SK-N-DZ (cell line): ENCODE data around the gene KXD1.
A peak's percentile ranks its signal among the peaks of the same experiment; 100 is the strongest.
"Not testable (repeated sequence)": the region's sequence is repeated elsewhere in the genome, so short reads cannot be mapped to it uniquely, and the experiment has no call there.

Experiments
- DNase-seq: peaks from one replicate; pipeline ENCODE4 v3.0.0-alpha.2; 2015; ENCODE audit warnings: low spot score

Gene KXD1

GRCh38 chr19:18536475-18536874 is 21.2 kb upstream of the KXD1 start:
- no peak for DNase-seq

- no peak for DNase-seq
These were observed 20.2 kb upstream of the KXD1 start for GRCh38 chr19:18537431-18537830.

GRCh38 chr19:18538115-18538514 is 19.6 kb upstream of the KXD1 start:
- DNase-seq, result no peak

GRCh38 chr19:18539372-18539771 is 18.3 kb upstream of the KXD1 start:
- DNase-seq, result no peak

- not testable (repeated sequence) for DNase-seq
These were observed 17.5 kb upstream of the KXD1 start for GRCh38 chr19:18540200-18540599.

GRCh38 chr19:18541258-18541991 is 16.2 kb upstream of the KXD1 start:
- DNase-seq, result no peak

- DNase-seq, result no peak
These were observed 15.4 kb upstream of the KXD1 start for GRCh38 chr19:18541992-18542940.

GRCh38 chr19:18542941-18543813 is 14.5 kb upstream of the KXD1 start, which contains the start of gene FKBP8:
TSS of gene FKBP8 (minus strand) at chr19:18543573. CDS start at chr19:18541970, 1,603 bp downstream.
- DNase-seq, result peak; percentile 83

- no peak for DNase-seq
These were observed 13.7 kb upstream of the KXD1 start for GRCh38 chr19:18543814-18544475.

GRCh38 chr19:18551631-18552030 is 6.0 kb upstream of the KXD1 start:
- DNase-seq, result no peak

- DNase-seq, result no peak
These were observed 509 bp downstream of the KXD1 start for GRCh38 chr19:18558202-18558555.

- DNase-seq, result no peak
These were observed 934 bp downstream of the KXD1 start for GRCh38 chr19:18558604-18559003.

- DNase-seq, result no peak
These were observed 2.0 kb downstream of the KXD1 start for GRCh38 chr19:18559685-18560084.

- DNase-seq, result no peak
These were observed 4.4 kb downstream of the KXD1 start for GRCh38 chr19:18562086-18562485.

GRCh38 chr19:18566953-18567352 is 9.3 kb downstream of the KXD1 start:
- no peak for DNase-seq

- no peak for DNase-seq
These were observed 10.7 kb downstream of the KXD1 start for GRCh38 chr19:18568367-18568766.

GRCh38 chr19:18571564-18572344 is 14.1 kb downstream of the KXD1 start, which contains the start of gene UBA52:
TSS of gene UBA52 (plus strand) at chr19:18571857. CDS start at chr19:18573301, 1,444 bp downstream.
- DNase-seq, result peak; percentile 94

- DNase-seq, result no peak
These were observed 17.1 kb downstream of the KXD1 start for GRCh38 chr19:18574691-18575291.

- no peak for DNase-seq
These were observed 18.7 kb downstream of the KXD1 start for GRCh38 chr19:18576383-18576782.
